Placental pericyte (primary cell): Measurements from ENCODE around the gene UTP11. TPM values are rescaled to one million over a fixed set of nuclear protein-coding genes. Genes with fewer than 3 reads are reported as not detected.

ENCODE experiments used
- small RNA-seq: library from RNA; depleted of rRNA; stranded (forward); fragments of <200 nt; gene quantifications from one replicate; pipeline ENCODE3, GENCODE V24; 2012; ENCODE audit warnings: low replicate concordance
- total RNA-seq: library from RNA; depleted of rRNA; stranded (reverse); fragments of >200 nt; gene quantifications from 2 replicates; pipeline ENCODE4 v1.2.3, GENCODE V29; 2012

Gene UTP11, protein sequence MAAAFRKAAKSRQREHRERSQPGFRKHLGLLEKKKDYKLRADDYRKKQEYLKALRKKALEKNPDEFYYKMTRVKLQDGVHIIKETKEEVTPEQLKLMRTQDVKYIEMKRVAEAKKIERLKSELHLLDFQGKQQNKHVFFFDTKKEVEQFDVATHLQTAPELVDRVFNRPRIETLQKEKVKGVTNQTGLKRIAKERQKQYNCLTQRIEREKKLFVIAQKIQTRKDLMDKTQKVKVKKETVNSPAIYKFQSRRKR
- 44.4 and 69.9 TPM in 2 replicates for total RNA-seq

GRCh38 chr1:38012363-38013226, at the start of gene UTP11:
Gene UTP11 (plus strand): TSS chr1:38012734. CDS start chr1:38012803, 69 bp downstream.

GRCh38 chr1:38005195-38006007, 7.1 kb upstream of the UTP11 start, which contains the start of gene FHL3:
Gene FHL3 (minus strand): TSS chr1:38005514. CDS start chr1:37999412, 6,102 bp downstream.

GRCh38 chr1:38046333-38046883, 33.9 kb downstream of the UTP11 start, which contains the start of gene POU3F1:
Gene POU3F1 (minus strand): TSS chr1:38046793. CDS start chr1:38046743, 50 bp downstream.

Small RNAs within 50 kb of the gene (small RNA-seq; reads per million reads assigned to genes)
- not detected for gene RNU6-510P

Other genes with a start within 250 kb of the UTP11 start
- gene EPHA10, start 247.6 kb upstream of the UTP11 start, total RNA-seq: not detected in 2 replicates
- gene MANEAL, start 218.9 kb upstream of the UTP11 start, total RNA-seq: 0.57 and 0.66 TPM in 2 replicates
- 18.9 and 23.9 TPM in 2 replicates for gene C1orf122, start 204.9 kb upstream of the UTP11 start, total RNA-seq
- 23.9 and 34.9 TPM in 2 replicates for gene YRDC, start 204.5 kb upstream of the UTP11 start, total RNA-seq
- gene MTF1, start 153.1 kb upstream of the UTP11 start, total RNA-seq: 3.7 and 4.4 TPM in 2 replicates
- gene INPP5B, start 65.7 kb upstream of the UTP11 start, total RNA-seq: 30.9 and 44.9 TPM in 2 replicates
- gene SF3A3, start 22.7 kb upstream of the UTP11 start, total RNA-seq: 85.1 and 89.5 TPM in 2 replicates
- gene FHL3, start 7.2 kb upstream of the UTP11 start, total RNA-seq: 34.4 and 36.1 TPM in 2 replicates
- gene POU3F1, start 34.1 kb downstream of the UTP11 start, total RNA-seq: 0.14 TPM in 1 of 2 replicates, not detected in the other